GM23338 (cell line): ENCODE measurements around the gene DNAAF5. TPM values are rescaled to one million over a fixed set of nuclear protein-coding genes. Genes with fewer than 3 reads are reported as not detected.

Experiments
- ATAC-seq: fragments of 200-7000 bp; cut with Tn5 transposase; 3 replicates; pipeline ENCODE4 v1.9.1; 2020
- DNase-seq: peaks from one replicate; pipeline ENCODE4 v3.0.0-alpha.2; 2015; ENCODE audit warnings: low spot score
- H2AFZ ChIP-seq: fragments of 200-600 bp; sonication (generic); 2 replicates; pipeline ENCODE4 v1.8.0; 2016; ENCODE audit warnings: antibody characterized with exemption, mild to moderate bottlenecking, moderate library complexity
- H3F3A ChIP-seq: fragments of 200-600 bp; sonication (generic); replicated peaks from 2 replicates; pipeline ENCODE4 v1.8.0; 2017; ENCODE audit warnings: antibody characterized with exemption, mixed run types, low read depth
- H3K27ac ChIP-seq: fragments of 200-600 bp; sonication (generic); 2 replicates; pipeline ENCODE4 v1.6.1; 2016; ENCODE audit warnings: low read depth
- H3K27me3 ChIP-seq: fragments of 200-600 bp; sonication (generic); 2 replicates; pipeline ENCODE4 v1.8.0; 2016; ENCODE audit warnings: mild to moderate bottlenecking, mixed run types, moderate library complexity; ENCODE audit not compliant: insufficient read depth
- H3K36me3 ChIP-seq: fragments of 200-600 bp; sonication (generic); 2 replicates; pipeline ENCODE4 v1.8.0; 2016; ENCODE audit warnings: mild to moderate bottlenecking; ENCODE audit not compliant: insufficient read depth
- H3K4me1 ChIP-seq: fragments of 200-600 bp; sonication (generic); 2 replicates; pipeline ENCODE4 v1.8.0; 2016; ENCODE audit warnings: mild to moderate bottlenecking, moderate library complexity; ENCODE audit not compliant: insufficient read depth
- H3K4me2 ChIP-seq: fragments of 200-600 bp; sonication (generic); 2 replicates; pipeline ENCODE4 v1.7.1; 2017; ENCODE audit warnings: mixed run types
- H3K4me3 ChIP-seq: fragments of 200-600 bp; sonication (generic); 2 replicates; pipeline ENCODE4 v1.6.1; 2016; ENCODE audit warnings: mixed run types
- H3K79me2 ChIP-seq: fragments of 200-600 bp; sonication (generic); replicated peaks from 2 replicates; pipeline ENCODE4 v1.8.0; 2017; ENCODE audit warnings: mild to moderate bottlenecking; ENCODE audit not compliant: insufficient read depth
- H3K9me2 ChIP-seq: fragments of 200-600 bp; sonication (generic); 2 replicates; pipeline ENCODE4 v1.8.0; 2017; ENCODE audit not compliant: insufficient read depth
- H4K20me1 ChIP-seq: fragments of 200-600 bp; sonication (generic); replicated peaks from 2 replicates; pipeline ENCODE4 v1.8.0; 2017; ENCODE audit warnings: mild to moderate bottlenecking; ENCODE audit not compliant: insufficient read depth
- H3K27ac Mint-ChIP-seq: 2 replicates; pipeline ENCODE4 v1.8.0; 2020; ENCODE audit warnings: inconsistent platforms, mild to moderate bottlenecking, moderate library complexity, mixed read lengths
- H3K27me3 Mint-ChIP-seq: 3 replicates; pipeline ENCODE4 v1.8.0; 2022; ENCODE audit warnings: low read depth, mild to moderate bottlenecking, moderate library complexity, mixed read lengths, inconsistent platforms; ENCODE audit not compliant: insufficient read depth, poor library complexity
- H3K36me3 Mint-ChIP-seq: 3 replicates; pipeline ENCODE4 v1.8.0; 2021; ENCODE audit warnings: low read depth, mild to moderate bottlenecking, inconsistent platforms, moderate library complexity, mixed read lengths
- H3K4me1 Mint-ChIP-seq: 3 replicates; pipeline ENCODE4 v1.8.0; 2020; ENCODE audit warnings: mild to moderate bottlenecking, inconsistent platforms, mixed read lengths
- H3K4me3 Mint-ChIP-seq: 3 replicates; pipeline ENCODE4 v1.8.0; 2021; ENCODE audit warnings: moderate library complexity, mild to moderate bottlenecking, inconsistent platforms, mixed read lengths
- H3K9me3 Mint-ChIP-seq: 3 replicates; pipeline ENCODE4 v1.8.0; 2020; ENCODE audit warnings: moderate library complexity, mild to moderate bottlenecking, inconsistent platforms, mixed read lengths
- CTCF ChIP-seq, 2 experiments: fragments of 200-600 bp in 1 of 2; sonication (generic) in 1 of 2; conservative IDR thresholded peaks; 2 replicates each; pipeline versions ENCODE4 v1.5.1 to v1.6.1; 2016 to 2017; ENCODE audit warnings: antibody characterized with exemption in 2 of 2, low read depth in 2 of 2, mild to moderate bottlenecking in 2 of 2, moderate library complexity in 1 of 2
- ETS1 ChIP-seq: IDR thresholded peaks from 2 replicates; pipeline ENCODE4 v1.6.1; 2016; ENCODE audit warnings: antibody characterized with exemption
- EZH2 ChIP-seq: fragments of 200-600 bp; sonication (generic); IDR thresholded peaks from one replicate; pipeline ENCODE4 v1.8.0; 2017; ENCODE audit warnings: antibody characterized with exemption, mild to moderate bottlenecking, low read depth; ENCODE audit not compliant: unreplicated experiment
- EZH2phosphoT487 ChIP-seq: fragments of 200-600 bp; sonication (generic); IDR thresholded peaks from one replicate; pipeline ENCODE4 v1.8.1; 2018; ENCODE audit warnings: antibody characterized with exemption; ENCODE audit not compliant: unreplicated experiment
- JUNB ChIP-seq: IDR thresholded peaks from one replicate; pipeline ENCODE4 v1.6.1; 2016; ENCODE audit warnings: antibody characterized with exemption; ENCODE audit not compliant: unreplicated experiment
- NANOG ChIP-seq: IDR thresholded peaks from 2 replicates; pipeline ENCODE4 v1.6.1; 2016; ENCODE audit warnings: antibody characterized with exemption, borderline replicate concordance
- POLR2AphosphoS5 ChIP-seq: IDR thresholded peaks from 2 replicates; pipeline ENCODE4 v1.6.1; 2016; ENCODE audit warnings: antibody characterized with exemption, low read depth
- REST ChIP-seq: IDR thresholded peaks from one replicate; pipeline ENCODE4 v1.6.1; 2018; ENCODE audit warnings: antibody characterized with exemption; ENCODE audit not compliant: unreplicated experiment
- STAT1 ChIP-seq: IDR thresholded peaks from one replicate; pipeline ENCODE4 v1.6.1; 2016; ENCODE audit warnings: antibody characterized with exemption; ENCODE audit not compliant: unreplicated experiment
- ZNF114 ChIP-seq: fragments of 250-450 bp; sonication (Bioruptor Pico); IDR thresholded peaks from 2 replicates; pipeline ENCODE4 v1.5.0; 2020; ENCODE audit warnings: mild to moderate bottlenecking, moderate library complexity
- ZNF331 ChIP-seq: fragments of 250-450 bp; sonication (Bioruptor Pico); IDR thresholded peaks from 2 replicates; pipeline ENCODE4 v1.5.0; 2020; ENCODE audit warnings: low read depth, mild to moderate bottlenecking, moderate library complexity
- ZNF462 ChIP-seq: fragments of 250-450 bp; sonication (Bioruptor Pico); IDR thresholded peaks from 2 replicates; pipeline ENCODE4 v1.5.0; 2020; ENCODE audit warnings: mild to moderate bottlenecking, moderate library complexity
- polyA plus RNA-seq: library from polyadenylated mRNA; unstranded; fragments of >200 nt; fragmentation: Nextera tagmentation; extraction: Ambion mirVana; gene quantifications from 2 replicates; pipeline ENCODE4 v1.2.1, GENCODE V29; 2016
- total RNA-seq: library from RNA; depleted of rRNA; stranded (reverse); fragments of >200 nt; shearing (Covaris generic); gene quantifications from 2 replicates; pipeline ENCODE4 v1.2.3, GENCODE V29; 2014

DNAAF5 gene
- total and polyA plus RNA-seq, 2 experiments from 2014 or later: 20.4 to 86.7 TPM

GRCh38 chr7:779480-779879 is 53.0 kb downstream of the DNAAF5 start:
- Mint-ChIP-seq H3K27ac (no peak overlapping the region), H3K27me3 (peaks cover 4% of the 10 kb centered on the region), H3K9me3 (no peaks in the 10 kb centered on the region; the same call in 2 of the 3 replicates), H3K4me3 (no peak overlapping the region), H3K4me1 (no peaks in the 10 kb centered on the region), H3K36me3 (peaks cover 81% of the 10 kb centered on the region)
- H3K9me2 ChIP-seq: no peaks in the 10 kb centered on the region
- DNase-seq: no peak
- H3K4me2 ChIP-seq: no peak overlapping the region
- H3K79me2 ChIP-seq: no peaks in the 10 kb centered on the region
- no peak overlapping the region for H3K27ac ChIP-seq
- no peak overlapping the region for H3K4me3 ChIP-seq
- TF ChIP-seq CTCF (conservative IDR thresholded peaks at IDR 0.05; ENCODE audit: low read depth in 2 of 2): no peak
- TF ChIP-seq EZH2phosphoT487: no peak
- TF ChIP-seq EZH2: no peak
- no peak for TF ChIP-seq ZNF462 (CRISPR knock-in tag)
- TF ChIP-seq STAT1: no peak
- no peak for TF ChIP-seq ZNF331 (CRISPR knock-in tag)
- TF ChIP-seq REST: no peak
- no peak for TF ChIP-seq NANOG
- TF ChIP-seq ZNF114: no peak
- no peak for TF ChIP-seq POLR2AphosphoS5
- TF ChIP-seq JUNB: no peak
- TF ChIP-seq ETS1: no peak
- H4K20me1 ChIP-seq: peaks cover 7% of the 10 kb centered on the region; the same call in 1 of the 2 replicates
- 0 out of 2 replicates have a peak, but pooled peaks cover 5% of the 10 kb centered on the region for H3F3A ChIP-seq
- peaks cover 16% of the 10 kb centered on the region for H3K36me3 ChIP-seq
- no peak overlapping the region for H2AFZ ChIP-seq
- no peaks in the 10 kb centered on the region for H3K27me3 ChIP-seq
- H3K4me1 ChIP-seq: no peaks in the 10 kb centered on the region
- no peak for ATAC-seq
